Anterior cingulate cortex (tissue), 58 donors: ENCODE data around the gene VASH2.
"Not testable (repeated sequence)": the region's sequence is repeated elsewhere in the genome, so short reads cannot be mapped to it uniquely, and the experiment has no call there.

Experiments used
- DNase-seq, 58 donors: peaks; one replicate each; lab custom pipeline; 2025; lab: John Stamatoyannopoulos, UW

VASH2 gene

GRCh38 chr1:212954514-212954913, 4.2 kb downstream of the VASH2 start:
- no peak for DNase-seq

GRCh38 chr1:212955098-212955497, 4.8 kb downstream of the VASH2 start:
- no peak for DNase-seq

GRCh38 chr1:212955961-212956620, 5.8 kb downstream of the VASH2 start:
- DNase-seq, result no peak

GRCh38 chr1:212957546-212957945, 7.2 kb downstream of the VASH2 start:
- no peak for DNase-seq

GRCh38 chr1:212958175-212958574, 7.8 kb downstream of the VASH2 start:
- no peak for DNase-seq

- no peak for DNase-seq
Observed at GRCh38 chr1:212959266-212960220, 9.2 kb downstream of the VASH2 start.

GRCh38 chr1:212960932-212961331, 10.6 kb downstream of the VASH2 start:
- no peak for DNase-seq

GRCh38 chr1:212962509-212962908, 12.2 kb downstream of the VASH2 start:
- DNase-seq, result no peak

- DNase-seq, result no peak
Observed at GRCh38 chr1:212964102-212964501, 13.8 kb downstream of the VASH2 start.

GRCh38 chr1:212964993-212965392, 14.7 kb downstream of the VASH2 start:
- DNase-seq, result not testable (repeated sequence)

- DNase-seq, result no peak
Observed at GRCh38 chr1:212966616-212967015, 16.3 kb downstream of the VASH2 start.

GRCh38 chr1:212967801-212968200, 17.5 kb downstream of the VASH2 start:
- no peak for DNase-seq

- no peak for DNase-seq
Observed at GRCh38 chr1:212968368-212968863, 18.1 kb downstream of the VASH2 start.

- no peak for DNase-seq
Observed at GRCh38 chr1:212970085-212970484, 19.7 kb downstream of the VASH2 start.

GRCh38 chr1:212971312-212971711, 21.0 kb downstream of the VASH2 start:
- DNase-seq, result no peak

GRCh38 chr1:212973426-212973825, 23.1 kb downstream of the VASH2 start:
- no peak for DNase-seq

- DNase-seq, result no peak
Observed at GRCh38 chr1:212973899-212974298, 23.6 kb downstream of the VASH2 start.

- DNase-seq, result no peak
Observed at GRCh38 chr1:212974711-212975110, 24.4 kb downstream of the VASH2 start.

- no peak for DNase-seq
Observed at GRCh38 chr1:212975111-212975918, 25.0 kb downstream of the VASH2 start.

GRCh38 chr1:212976586-212976985, 26.2 kb downstream of the VASH2 start:
- DNase-seq, result no peak
